NT2/D1 (cell line): ENCODE data around the gene E2F6.

Experiments
- SUZ12 ChIP-seq: IDR thresholded peaks from 2 replicates; pipeline ENCODE4 v1.6.1; 2011; ENCODE audit not compliant: insufficient read length, insufficient read depth; ENCODE audit errors: extremely low read depth
- ZNF274 ChIP-seq: IDR thresholded peaks from 2 replicates; pipeline ENCODE4 v1.6.1; 2011; ENCODE audit warnings: mild to moderate bottlenecking, low read depth, low read length

- TF ChIP-seq ZNF274 (no peak), SUZ12 (no peak)
Observed at GRCh38 chr2:11416931-11417330, 49.0 kb downstream of the E2F6 start.
